Mucosa of rectum (tissue), 2 donors: Measurements from ENCODE around the gene CPNE5.

Experiments
- H3K27ac ChIP-seq, 2 donors: one replicate each; pipeline ENCODE4 v1.7.0; 2013; ENCODE audit warnings: inconsistent platforms in 2 of 2, low read depth in 2 of 2, low read length in 2 of 2
- H3K27me3 ChIP-seq, 2 donors: one replicate each; pipeline ENCODE4 v1.7.0; 2013; ENCODE audit warnings: low read length in 2 of 2; ENCODE audit not compliant: control insufficient read depth in 2 of 2, insufficient read depth in 2 of 2
- H3K36me3 ChIP-seq, 2 donors: one replicate each; pipeline ENCODE4 v1.7.0; 2013; ENCODE audit warnings: low read length in 2 of 2; ENCODE audit not compliant: control insufficient read depth in 2 of 2, insufficient read depth in 2 of 2
- H3K4me1 ChIP-seq, 2 donors: one replicate each; pipeline ENCODE4 v1.7.0; 2013; ENCODE audit warnings: low read length in 2 of 2, mild to moderate bottlenecking in 1 of 2; ENCODE audit not compliant: control insufficient read depth in 2 of 2, insufficient read depth in 2 of 2
- H3K4me3 ChIP-seq, 2 donors: one replicate each; pipeline ENCODE4 v1.7.0; 2013; ENCODE audit warnings: low read length in 2 of 2
- H3K9ac ChIP-seq, 2 donors: one replicate each; pipeline ENCODE4 v1.7.0; 2013; ENCODE audit warnings: low read length in 2 of 2, low read depth in 1 of 2, mild to moderate bottlenecking in 1 of 2
- H3K9me3 ChIP-seq, 2 donors: one replicate each; pipeline ENCODE4 v1.7.0; 2013; ENCODE audit warnings: low read length in 2 of 2; ENCODE audit not compliant: control insufficient read depth in 2 of 2
- donor health status: healthy.
- donor health status: Normal muscosa, but diverticular disease.

Gene CPNE5

GRCh38 chr6:36695414-36695813, 143.8 kb downstream of the CPNE5 start:
- Histone ChIP-seq H3K4me1 (peaks cover 10 to 15% of the 10 kb centered on the region in 2 donors), H3K27ac (no peak overlapping the region), H3K9ac (no peak overlapping the region), H3K36me3 (no peaks in the 10 kb centered on the region), H3K4me3 (no peak overlapping the region), H3K9me3 (no peaks in the 10 kb centered on the region), H3K27me3 (no peaks in the 10 kb centered on the region)

GRCh38 chr6:36694616-36695015, 144.6 kb downstream of the CPNE5 start:
- no peak overlapping the region for H3K9ac ChIP-seq
- no peaks in the 10 kb centered on the region for H3K9me3 ChIP-seq
- H3K4me3 ChIP-seq = no peak overlapping the region
- H3K27ac ChIP-seq = no peak overlapping the region
- peaks cover 10 to 15% of the 10 kb centered on the region in 2 donors for H3K4me1 ChIP-seq
- H3K36me3 ChIP-seq = no peaks in the 10 kb centered on the region
- H3K27me3 ChIP-seq = no peaks in the 10 kb centered on the region

- no peak overlapping the region for H3K4me3 ChIP-seq
- H3K9ac ChIP-seq = no peak overlapping the region
- no peaks in the 10 kb centered on the region for H3K36me3 ChIP-seq
- H3K4me1 ChIP-seq = peaks cover 9 to 10% of the 10 kb centered on the region in 2 donors
- H3K9me3 ChIP-seq = no peaks in the 10 kb centered on the region
- no peaks in the 10 kb centered on the region for H3K27me3 ChIP-seq
- no peak overlapping the region for H3K27ac ChIP-seq
Observed at GRCh38 chr6:36692861-36693702, 146.2 kb downstream of the CPNE5 start.

- Histone ChIP-seq H3K27ac (peak overlapping the region in 1 of 2 donors; percentile 17), H3K27me3 (no peaks in the 10 kb centered on the region), H3K9ac (no peak overlapping the region), H3K36me3 (no peaks in the 10 kb centered on the region), H3K4me1 (peaks cover 9 to 10% of the 10 kb centered on the region in 2 donors), H3K4me3 (no peak overlapping the region), H3K9me3 (no peaks in the 10 kb centered on the region)
Observed at GRCh38 chr6:36692220-36692619, 147.0 kb downstream of the CPNE5 start.

GRCh38 chr6:36691612-36692011, 147.6 kb downstream of the CPNE5 start:
- H3K27me3 ChIP-seq = no peaks in the 10 kb centered on the region
- H3K4me1 ChIP-seq = peaks cover 9 to 10% of the 10 kb centered on the region in 2 donors
- H3K9me3 ChIP-seq = no peaks in the 10 kb centered on the region
- no peak overlapping the region for H3K4me3 ChIP-seq
- peaks cover 4 to 6% of the 10 kb centered on the region in 2 donors for H3K36me3 ChIP-seq
- peak overlapping the region in 1 of 2 donors; percentile 17 for H3K27ac ChIP-seq
- H3K9ac ChIP-seq = no peak overlapping the region

- H3K27ac ChIP-seq = no peak overlapping the region
- no peak overlapping the region for H3K4me3 ChIP-seq
- H3K36me3 ChIP-seq = peaks cover 10 to 12% of the 10 kb centered on the region in 2 donors
- H3K4me1 ChIP-seq = peaks cover 9 to 10% of the 10 kb centered on the region in 2 donors
- H3K27me3 ChIP-seq = no peaks in the 10 kb centered on the region
- no peaks in the 10 kb centered on the region for H3K9me3 ChIP-seq
- H3K9ac ChIP-seq = no peak overlapping the region
Observed at GRCh38 chr6:36691011-36691410, 148.2 kb downstream of the CPNE5 start.
